ENCODE results near the gene ITPA. TPM values are rescaled to one million over a fixed set of nuclear protein-coding genes. Genes with fewer than 3 reads are reported as not detected.

ITPA gene
- total RNA-seq, 1 donor from 2014 or later, result 35.2 TPM

DNA sequence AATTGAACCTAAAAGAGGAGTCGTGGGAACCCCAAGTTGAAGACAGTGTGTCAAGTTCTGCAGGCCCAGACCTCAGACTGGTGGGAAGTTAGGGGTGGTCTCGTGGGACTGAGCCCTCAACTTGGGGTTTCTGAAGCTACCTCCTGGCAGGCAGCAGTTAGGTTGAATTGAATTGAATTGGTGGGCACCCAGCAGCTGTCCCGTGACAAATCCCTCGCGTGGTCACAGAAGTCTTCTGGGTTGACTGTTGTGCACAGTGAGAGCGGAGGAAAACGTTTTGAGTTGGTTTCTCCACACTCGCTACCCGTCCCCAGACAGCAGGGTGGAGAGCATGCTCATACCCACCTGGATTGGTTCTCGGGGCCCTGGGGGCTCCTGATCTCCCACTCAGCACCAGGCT, 16.8 kb downstream of the ITPA start:
- DNase-seq (ENCODE audit: extremely low read depth, low read depth, low spot score), result no peak

DNA sequence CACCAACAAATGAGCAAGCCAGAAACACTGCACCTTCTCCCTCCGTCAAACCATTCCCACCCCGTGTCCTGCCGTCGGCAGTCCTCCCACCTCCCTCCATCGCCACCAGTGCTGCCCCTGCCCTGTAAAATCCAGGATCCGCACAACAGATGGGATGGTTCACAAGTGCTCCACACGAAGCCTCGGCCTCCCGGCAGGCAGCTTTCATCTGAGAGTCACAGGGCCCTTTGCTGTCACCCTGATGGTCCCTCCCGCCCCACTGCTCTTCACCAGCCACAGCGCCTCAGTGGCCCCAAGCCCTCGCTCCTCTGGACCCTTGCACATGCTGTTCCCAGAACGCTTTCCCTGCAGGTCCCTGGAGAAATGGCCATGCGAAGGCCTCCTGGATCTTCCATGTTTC, 17.6 kb downstream of the ITPA start:
- no peak for DNase-seq (ENCODE audit: extremely low read depth, low read depth, low spot score)

DNA sequence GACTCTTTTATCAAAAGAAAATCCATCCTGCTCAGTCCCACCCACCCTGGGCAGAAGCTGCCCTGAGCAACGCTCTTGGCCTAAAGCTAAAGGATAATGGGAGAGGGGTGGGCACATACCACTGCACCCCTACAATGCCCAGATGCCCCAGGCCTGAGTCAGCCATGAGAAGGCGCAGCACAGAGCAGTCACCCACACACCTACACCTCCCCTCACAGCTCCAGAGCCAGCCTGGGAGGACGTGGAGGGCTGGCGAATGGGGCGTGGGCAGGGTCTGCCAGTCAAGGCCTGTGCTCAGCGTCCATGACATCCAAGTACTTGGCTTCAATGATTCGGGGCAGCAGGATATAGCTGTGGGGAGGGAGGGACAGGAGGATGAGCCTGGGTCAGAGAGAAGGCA, 18.2 kb downstream of the ITPA start:
- DNase-seq (ENCODE audit: extremely low read depth, low read depth, low spot score), result no peak

DNA sequence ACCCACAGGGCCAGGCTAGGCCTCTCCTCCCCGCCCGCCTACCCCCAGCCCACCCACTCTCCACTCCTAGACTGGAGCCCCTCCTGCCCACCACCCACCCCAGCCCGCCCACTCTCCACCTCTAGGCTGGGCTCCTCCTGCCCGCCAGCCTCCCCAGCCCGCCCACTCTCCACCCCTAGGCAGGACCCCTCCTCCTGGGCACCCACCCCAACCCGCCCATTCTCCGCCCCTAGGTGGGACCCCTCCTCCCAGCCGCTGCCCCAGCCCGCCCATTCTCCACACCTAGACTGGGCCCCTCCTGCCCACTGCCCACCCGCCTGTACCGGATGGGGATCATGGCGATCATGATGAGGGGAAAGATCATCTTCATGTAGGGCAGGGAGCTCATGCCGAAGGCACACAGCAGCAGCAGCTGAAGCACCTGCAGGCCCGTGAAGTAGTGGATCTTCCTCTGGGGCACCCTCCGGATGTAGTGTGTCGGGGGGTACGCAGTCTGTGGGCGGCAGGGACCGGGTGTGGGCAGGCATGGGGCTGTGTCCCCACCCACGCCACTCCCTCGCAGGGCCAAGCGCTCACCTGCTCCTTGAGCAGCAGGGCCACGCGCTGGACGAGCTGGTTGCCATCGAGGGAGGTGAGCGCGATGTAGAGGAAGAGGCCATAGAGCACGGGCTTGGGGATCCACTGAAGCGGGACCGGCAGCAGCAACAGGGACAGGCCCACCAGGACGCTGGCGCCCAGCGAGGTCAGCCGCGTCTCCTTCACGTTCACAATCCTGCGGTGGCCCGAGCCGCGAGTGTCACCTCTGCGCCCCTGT, 18.8 kb downstream of the ITPA start:
- no peak for DNase-seq (ENCODE audit: extremely low read depth, low read depth, low spot score)

DNA sequence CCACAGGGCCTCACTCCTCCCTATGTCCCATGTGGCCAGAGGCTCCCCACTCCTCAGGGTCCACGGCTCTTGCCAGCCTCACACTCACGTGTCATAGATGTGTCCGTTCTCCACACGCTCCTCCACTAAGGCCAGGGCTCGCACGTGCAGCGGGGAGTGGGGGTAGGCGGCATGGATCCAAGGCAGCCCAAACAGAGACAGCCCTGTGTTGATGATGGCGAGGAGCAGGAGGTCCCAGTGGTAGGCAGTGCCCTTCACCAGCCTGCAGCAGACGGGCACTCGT, 19.4 kb downstream of the ITPA start:
- DNase-seq (ENCODE audit: extremely low read depth, low read depth, low spot score), result no peak

DNA sequence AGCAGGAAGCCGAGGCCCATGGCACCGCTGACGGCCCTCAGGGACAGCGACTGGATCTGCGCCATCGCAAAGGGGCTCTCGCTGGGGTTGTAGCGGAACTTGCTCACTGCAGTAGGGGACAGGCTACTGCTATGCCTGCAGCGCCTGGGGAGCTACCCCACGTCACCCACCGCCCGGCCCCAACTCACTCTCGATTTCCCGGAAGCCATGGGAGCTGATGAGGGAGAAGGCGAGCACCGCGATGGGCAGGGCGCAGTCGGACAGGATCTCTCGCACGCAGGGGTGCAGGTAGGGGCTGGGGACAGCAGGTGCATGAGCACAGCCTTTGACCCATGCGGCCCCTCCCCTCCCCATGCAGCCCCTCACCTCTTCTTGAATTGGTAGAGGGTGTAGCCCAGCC, 19.9 kb downstream of the ITPA start:
- DNase-seq (ENCODE audit: extremely low read depth, low read depth, low spot score), result no peak

DNA sequence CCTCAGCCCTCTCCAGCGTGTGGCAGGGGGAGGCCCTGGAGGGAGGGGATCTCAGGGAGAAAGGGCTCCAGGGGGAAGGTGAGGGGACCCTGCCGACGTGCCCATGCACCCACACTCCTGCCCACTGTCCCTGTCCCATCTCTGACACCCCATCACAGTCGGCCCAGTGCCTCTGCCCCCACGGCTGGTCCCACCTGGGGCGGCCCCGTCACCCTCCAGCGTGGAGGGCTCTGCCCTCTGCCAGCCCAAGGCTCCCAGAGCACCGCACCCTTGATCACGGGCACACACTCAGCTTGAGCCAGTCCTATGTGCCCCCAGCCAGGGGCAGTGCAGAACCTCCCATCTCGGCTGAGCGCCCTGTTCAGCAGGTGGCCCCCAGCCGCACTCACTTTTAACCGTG, 20.5 kb downstream of the ITPA start:
- DNase-seq (ENCODE audit: extremely low read depth, low read depth, low spot score), result no peak

DNA sequence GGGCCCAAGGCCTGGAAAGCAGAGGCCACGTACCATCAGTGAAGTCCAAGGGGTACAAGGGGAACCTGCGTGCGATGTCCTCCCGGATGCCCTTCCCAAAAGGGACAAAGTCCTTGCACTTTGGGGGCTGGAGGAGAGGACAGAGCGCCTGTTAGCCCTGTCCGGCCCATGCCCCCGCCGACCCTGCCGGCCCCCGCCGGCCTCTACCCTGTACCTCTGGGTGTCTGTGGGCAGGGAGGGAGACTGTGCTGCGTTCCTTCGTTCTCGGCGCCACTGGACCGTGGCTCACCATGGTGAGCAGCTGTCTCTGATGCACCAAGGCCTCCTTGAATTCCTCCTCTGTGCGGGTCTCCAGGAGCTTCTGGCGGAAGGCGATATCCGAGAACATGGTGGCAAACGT, 21.8 kb downstream of the ITPA start:
- no peak for DNase-seq (ENCODE audit: extremely low read depth, low read depth, low spot score)

DNA sequence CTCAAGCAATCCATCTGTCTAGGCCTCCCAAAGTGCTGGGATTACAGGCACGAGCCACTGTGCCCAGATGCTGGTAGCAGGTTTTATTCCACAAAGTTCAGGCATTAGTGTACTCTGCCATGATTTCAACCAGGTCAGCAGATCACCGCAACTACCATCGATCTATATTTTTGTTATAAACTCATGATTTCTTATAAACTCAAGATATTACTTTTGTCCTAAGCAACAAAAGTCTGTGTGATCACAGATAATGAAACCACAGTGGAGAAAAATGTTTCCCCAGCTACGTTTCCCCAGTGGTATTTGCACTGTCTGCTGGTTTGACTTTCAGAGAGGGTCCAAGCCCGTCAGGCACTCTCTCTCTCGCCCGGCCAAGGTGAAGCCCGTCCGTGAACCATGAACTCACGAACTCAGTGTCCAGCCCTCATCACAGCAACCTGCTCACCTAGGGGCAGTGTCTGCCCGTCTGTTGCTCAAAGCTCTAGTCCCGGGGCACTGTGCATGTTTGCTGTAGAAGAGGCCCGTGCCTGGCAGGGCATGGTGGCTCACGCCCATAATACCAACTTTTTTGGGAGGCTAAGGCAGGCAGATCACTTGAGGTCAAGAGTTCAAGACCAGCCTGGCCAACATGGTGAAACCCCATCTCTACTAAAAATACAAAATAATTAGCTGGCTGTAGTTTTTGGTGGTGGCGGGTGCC, 22.7 kb downstream of the ITPA start:
- no peak for DNase-seq (ENCODE audit: extremely low read depth, low read depth, low spot score)

DNA sequence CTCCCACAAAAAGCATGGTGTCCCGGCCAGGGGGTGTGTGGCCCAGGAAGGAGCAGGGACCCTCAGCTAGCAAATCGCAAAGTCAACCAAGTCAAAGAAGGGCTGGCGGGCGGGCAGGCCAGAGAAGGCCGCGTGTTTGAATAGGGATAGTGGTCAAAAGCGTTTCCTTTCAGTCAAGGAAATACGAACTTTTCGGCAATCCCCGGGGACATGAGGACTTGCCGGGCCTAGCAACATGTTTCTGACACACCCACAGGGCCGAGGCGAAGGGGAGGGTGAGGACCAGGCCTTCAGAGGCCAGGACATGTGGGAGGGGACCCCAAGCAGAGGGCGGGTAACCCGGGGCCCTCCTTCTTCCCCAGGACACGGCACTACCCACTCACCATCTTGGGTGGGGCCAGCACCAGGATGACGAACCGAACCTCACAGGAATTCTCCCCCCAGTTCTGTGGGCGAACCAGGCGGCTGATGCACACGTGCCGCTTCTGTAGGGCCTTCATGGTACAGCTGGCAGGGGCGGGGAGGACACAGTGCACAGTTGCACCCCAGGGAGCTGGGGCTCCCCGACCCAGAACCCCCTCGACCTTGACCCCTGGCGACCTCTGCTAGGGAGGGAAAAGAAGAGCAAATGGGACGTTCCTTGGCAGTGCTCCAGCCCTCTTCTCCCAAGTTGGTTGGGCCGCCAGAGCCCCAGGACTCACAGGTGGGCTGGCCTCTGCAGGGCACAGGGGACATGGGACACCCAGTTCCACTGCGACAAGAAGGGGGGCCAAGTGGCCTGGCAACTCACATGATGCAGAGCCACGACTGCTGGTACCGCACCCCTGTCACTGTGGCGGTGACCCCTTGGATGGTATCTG, 24.1 kb downstream of the ITPA start:
- no peak for DNase-seq (ENCODE audit: extremely low read depth, low read depth, low spot score)

DNA sequence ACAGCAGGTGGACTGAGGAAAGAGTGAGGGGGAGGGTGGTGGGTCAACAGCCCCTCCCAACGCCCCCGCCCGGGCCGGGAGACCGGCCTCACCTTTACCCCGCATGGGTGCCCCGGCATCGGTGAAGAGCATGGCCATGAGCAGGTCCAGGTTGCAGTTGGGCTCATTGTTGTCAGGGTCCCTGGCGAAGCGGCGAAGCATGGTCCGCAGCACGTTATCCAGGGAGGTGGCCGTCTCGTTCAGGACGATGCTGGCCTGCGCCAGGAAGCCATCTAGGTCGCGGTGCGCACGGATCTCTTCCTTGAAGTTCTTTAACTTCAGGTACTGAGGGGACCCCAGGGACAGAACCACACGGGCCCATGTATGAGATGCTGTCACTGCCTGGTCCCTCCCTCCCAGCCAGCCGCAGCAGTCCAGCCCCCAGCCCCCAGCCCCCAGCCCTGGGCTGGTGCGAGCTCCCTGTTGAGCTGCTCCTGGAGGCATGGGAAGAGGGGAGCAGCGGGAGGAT, 24.7 kb downstream of the ITPA start:
- DNase-seq (ENCODE audit: extremely low read depth, low read depth, low spot score), result no peak

DNA sequence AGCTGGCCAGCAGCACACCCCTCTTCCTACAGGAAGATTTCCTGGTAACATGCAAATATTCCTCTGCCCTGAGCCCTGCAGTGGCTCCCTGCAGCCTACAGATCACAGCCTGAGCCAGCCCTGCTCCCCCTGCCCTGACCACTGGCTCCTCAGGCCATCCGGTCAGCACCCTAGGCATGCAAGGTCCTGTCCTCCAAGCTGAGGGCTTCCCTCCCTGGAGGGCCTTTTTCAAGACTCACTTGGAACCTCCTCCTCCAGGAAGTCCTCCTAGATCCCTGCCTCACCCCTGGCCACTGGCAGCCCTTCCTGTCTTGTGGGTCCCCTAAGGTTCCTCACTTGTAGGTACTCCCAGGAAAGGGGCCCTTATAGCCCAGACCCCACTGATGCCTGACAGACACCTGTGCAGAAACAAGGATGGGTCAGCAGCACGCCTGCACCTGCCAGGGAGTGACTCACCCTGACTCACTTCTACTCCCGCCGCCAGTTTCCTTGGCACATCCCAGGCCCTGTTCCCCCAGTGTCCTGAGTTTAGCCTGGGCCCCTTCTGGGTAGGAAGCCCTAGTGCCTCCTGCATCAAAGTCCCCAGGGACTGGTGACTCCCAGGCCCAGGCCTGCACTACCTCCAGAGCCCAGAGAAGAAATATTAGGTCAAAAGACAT, 26.5 kb downstream of the ITPA start:
- DNase-seq (ENCODE audit: extremely low read depth, low read depth, low spot score), result no peak

DNA sequence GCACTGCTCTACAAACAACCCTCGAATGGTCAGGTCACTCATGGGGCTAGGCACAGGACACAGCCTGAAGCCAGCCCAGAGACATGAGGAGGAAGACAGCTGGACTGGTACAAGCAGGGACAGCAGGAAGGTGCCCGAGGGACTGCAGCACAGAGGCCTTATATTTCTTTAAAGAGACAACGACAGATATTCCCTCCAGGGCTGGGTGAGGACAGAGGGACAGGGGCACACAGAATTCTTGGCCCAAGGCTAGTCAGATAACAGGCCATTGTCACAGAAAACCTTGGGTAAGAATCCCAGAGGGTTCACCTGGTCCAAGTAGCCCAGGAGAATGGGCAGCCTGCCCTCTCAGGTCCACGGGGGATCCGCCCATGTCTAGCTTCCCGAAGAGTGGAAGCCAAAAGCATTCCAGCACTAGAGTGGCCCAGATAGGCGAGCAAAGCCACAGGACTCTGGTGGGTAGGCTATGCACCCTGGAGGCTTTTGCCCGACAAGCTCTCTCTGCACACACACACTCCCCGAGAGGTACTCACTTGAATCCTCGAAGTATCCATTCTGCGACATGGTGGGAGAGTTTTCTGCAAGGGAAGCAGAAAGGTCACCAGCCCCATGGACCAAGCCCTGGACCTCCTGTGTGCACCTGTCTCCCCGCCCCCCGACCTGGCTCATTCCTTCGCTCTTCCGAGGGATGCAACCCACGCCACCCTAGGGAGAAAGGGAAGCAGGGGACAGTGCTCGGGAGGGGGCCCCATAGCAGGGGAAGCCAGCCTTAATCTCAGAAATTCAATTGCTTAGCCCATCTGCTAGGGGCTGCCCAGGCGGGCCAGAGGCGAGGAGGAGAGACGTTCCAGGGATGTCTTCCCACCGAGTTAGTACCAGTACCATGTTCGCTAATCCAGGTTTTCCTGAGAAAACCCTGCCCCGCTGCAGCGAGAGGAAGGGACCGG, 28.0 kb downstream of the ITPA start:
- no peak for DNase-seq (ENCODE audit: extremely low read depth, low read depth, low spot score)

DNA sequence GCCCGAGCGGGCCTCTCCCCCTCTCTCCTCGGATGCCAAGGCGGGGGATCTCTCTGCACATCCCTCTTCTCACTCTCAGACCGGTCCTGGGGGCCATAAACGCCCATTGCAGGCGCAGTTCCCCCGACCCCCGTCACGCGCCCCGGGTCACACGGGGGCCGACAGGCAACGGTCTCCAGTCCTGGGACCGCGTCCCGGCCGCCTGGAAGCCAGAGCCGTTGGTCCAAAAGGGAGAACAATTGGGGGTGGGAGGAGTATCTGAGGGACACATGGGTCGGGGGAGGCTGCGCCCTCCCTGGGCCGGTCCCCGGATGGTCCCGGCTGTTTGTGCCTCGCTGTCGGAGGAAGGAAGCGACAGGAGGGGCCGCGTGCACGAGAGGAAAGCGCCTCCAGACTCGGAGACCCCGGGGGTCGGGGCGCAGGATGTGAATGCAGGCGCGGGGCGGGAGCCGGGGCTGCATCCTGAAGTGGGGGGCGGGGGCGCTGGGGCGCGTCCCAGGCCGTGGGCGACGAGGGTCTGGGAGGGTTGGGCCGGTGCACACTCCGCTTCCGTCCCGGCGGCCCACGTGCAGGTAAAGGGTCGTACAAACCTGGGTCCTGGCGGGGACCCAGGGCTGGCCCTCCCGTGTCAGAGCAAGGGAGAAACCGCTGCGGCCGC, 28.8 kb downstream of the ITPA start:
- DNase-seq (ENCODE audit: extremely low read depth, low read depth, low spot score), result no peak

DNA sequence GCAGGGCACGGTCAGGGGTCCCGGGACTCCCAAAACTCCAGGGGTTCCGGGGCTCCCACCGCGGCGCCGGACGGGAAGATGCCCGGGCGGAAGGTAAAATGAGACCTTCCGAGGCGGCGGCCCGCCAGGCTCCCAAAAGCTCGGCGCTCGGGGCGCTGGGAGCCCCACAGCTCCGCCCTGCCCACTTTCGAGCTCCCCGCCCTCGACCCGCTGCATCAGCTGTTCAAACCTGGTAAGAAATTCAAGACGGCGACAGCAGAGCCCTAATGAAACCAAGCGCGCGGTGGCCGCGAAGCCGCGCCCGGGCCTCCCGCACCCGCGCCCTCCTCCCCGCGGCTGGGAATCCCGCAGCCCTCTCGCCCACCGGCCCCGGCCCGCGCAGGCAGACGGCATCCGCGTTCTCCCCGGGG, 29.3 kb downstream of the ITPA start:
- no peak for DNase-seq (ENCODE audit: extremely low read depth, low read depth, low spot score)

DNA sequence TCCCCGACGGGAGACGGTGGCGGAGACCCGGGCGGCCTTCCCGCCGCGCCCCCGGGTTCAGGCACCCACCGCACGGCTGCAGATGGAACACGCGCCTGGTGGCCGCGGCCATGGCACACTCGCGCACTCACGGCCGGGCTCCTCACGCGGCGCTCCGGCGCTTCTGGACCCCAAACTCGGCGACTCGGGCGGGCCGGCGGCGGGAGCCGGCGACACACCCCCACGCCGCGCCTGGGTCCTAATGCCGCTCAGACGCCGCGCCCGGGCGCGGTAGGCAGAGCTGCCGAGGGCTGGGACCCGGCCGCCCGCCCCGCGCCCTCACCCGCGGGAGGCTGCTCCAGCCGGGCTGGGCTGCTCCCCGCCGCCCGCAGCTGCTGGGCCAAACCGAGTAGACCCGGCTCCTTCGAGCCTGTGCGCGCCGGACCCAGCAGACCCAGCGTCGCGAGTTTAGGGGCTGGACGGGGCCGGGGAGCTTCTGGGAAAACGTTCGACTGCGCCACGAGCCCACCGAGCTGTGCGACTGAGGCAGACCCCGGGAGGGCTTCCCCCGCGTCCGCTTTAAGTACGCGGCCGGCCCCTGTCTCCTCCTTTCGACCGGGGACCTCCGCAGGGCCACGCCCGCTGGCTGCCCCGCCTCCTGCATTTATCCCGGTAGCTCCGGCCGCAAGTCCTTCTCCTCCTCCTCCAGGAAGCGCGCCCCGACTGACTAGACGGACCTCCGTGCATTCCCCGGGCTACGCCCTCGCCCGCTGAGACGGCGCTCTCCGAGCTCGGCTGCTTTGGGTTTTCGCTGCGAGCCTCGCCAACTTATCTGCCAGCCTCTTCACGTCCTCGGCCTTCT, 29.9 kb downstream of the ITPA start, which contains the start of gene SLC4A11:
SLC4A11 (minus strand) TSS at position 165 of the 841 bp plus-strand sequence; CDS start at position 112, 53 bp downstream.
- no peak for DNase-seq (ENCODE audit: extremely low read depth, low read depth, low spot score)

DNA sequence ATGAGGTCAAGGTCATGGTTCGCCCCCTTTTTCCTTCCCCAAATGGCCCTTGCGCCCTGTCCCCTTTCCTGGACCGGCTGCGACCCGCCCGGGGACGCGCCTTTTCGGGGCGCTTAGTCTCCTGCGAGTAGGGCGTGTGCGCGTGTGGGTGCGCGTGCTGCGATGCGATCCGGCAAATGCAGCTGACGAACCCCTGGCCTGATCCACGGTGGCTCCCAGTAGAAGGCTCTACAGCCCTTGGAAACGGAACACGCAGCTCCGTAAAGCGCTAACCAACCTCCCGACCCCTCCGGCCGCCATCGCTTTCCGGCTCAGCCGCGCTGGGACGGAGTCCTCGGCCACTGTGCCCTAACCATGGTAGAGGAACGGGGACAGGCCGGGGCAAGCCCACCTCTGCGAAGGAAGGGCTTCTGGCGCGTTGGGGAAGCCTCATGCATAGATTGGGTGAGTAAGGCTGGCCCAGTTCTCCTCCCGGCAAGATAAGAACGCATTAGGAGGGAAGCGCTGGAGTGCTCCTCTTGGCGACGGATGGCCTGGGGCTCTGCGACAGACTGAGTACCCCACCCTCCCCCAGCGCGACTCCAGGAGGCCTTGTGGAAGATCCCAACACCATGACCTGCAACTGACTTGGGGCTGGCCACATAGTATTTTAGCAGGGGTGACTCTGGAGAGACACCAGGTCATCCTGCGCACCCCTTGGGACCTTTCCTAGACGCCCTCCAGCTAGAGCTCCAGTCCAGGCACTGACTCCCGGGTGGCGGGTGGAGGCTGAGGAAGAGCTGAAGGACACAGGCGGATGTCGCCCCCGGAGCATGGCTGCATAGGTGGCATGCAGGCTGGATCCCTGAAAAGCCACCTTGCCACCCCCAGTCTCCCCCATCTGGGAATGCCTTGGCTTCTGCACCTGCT, 30.8 kb downstream of the ITPA start:
- no peak for DNase-seq (ENCODE audit: extremely low read depth, low read depth, low spot score)
